HG02981 (cell line): Measurements from ENCODE around the gene DENND2A.

Source experiments
- ATAC-seq: cut with Tn5 transposase; IDR thresholded peaks from one replicate; pipeline ENCODE4 v1.9.1; 2021; ENCODE audit warnings: mild to moderate bottlenecking, moderate library complexity; ENCODE audit not compliant: unreplicated experiment

The DENND2A gene

DNA sequence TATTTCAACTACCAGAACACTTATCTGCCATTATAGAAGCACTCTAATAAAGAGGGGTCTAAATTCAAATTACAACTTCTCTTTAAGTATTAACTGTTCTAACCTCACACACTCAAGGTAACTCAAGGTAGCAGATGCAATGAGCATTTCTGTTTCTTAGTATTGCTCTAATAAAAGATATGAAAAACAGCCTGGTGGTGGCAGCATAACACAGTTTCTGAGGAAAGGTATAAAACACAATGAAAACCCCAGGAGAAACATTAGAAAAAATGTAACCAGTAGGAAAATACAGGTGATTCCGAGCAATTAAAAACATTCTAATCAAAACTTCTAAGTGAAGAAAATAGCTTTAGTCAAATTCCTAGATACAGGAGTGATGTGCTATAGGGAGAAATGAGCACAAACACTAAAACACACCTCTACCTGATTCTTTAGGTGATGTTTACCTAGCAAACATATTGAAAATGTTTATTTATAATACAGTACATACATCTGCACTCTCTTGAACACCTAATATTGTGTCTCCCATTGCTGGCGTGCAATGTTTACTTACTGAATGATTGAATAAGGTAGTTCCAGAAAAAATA lies 164.8 kb downstream of the DENND2A start:
- no peak for ATAC-seq
